Lung microvascular endothelial cell (primary cell): ENCODE measurements around the gene SIRT2. TPM values are rescaled to one million over a fixed set of nuclear protein-coding genes. Genes with fewer than 3 reads are reported as not detected.
"Not testable (repeated sequence)": the region's sequence is repeated elsewhere in the genome, so short reads cannot be mapped to it uniquely, and the experiment has no call there.

Experiments
- DNase-seq, 2 donors: peaks; one replicate each; pipeline versions ENCODE4 v3.0.0 to v3.0.0-alpha.2; 2010; ENCODE audit warnings: low read depth in 2 of 2
- total RNA-seq: library from RNA; depleted of rRNA; stranded (reverse); fragments of >200 nt; gene quantifications from 2 replicates; pipeline ENCODE4 v1.2.1, GENCODE V29; 2014

SIRT2 gene
- total RNA-seq, result 63.2 and 105 TPM in 2 replicates

- peak; percentile 100 for DNase-seq
Observed at GRCh38 chr19:38899447-38900201, at the start of gene SIRT2, which contains the start of gene NFKBIB. Gene SIRT2, minus strand, starts transcription at chr19:38899618. Its CDS starts 97 bp downstream, at chr19:38899521. Gene NFKBIB, plus strand, starts transcription at chr19:38899969. Its CDS starts 64 bp downstream, at chr19:38900033.

- no peak for DNase-seq
Observed at GRCh38 chr19:38946229-38947010, 47.0 kb upstream of the SIRT2 start.

GRCh38 chr19:38945562-38946228, 46.3 kb upstream of the SIRT2 start:
- DNase-seq, result no peak

GRCh38 chr19:38944981-38945506, 45.6 kb upstream of the SIRT2 start:
- no peak for DNase-seq

- no peak for DNase-seq
Observed at GRCh38 chr19:38942471-38943181, 43.2 kb upstream of the SIRT2 start.

GRCh38 chr19:38941979-38942378, 42.6 kb upstream of the SIRT2 start:
- DNase-seq, result no peak

- DNase-seq, result not testable (repeated sequence)
Observed at GRCh38 chr19:38941466-38941865, 42.0 kb upstream of the SIRT2 start.

- DNase-seq, result peak; percentile 21 to 46
Observed at GRCh38 chr19:38939957-38940356, 40.5 kb upstream of the SIRT2 start.

GRCh38 chr19:38933544-38933943, 34.1 kb upstream of the SIRT2 start:
- DNase-seq, result no peak

GRCh38 chr19:38932425-38933179, 33.2 kb upstream of the SIRT2 start:
- peak; percentile 68 to 69 for DNase-seq

GRCh38 chr19:38931521-38931793, 32.0 kb upstream of the SIRT2 start:
- no peak for DNase-seq

- DNase-seq, result peak; percentile 100
Observed at GRCh38 chr19:38930776-38931520, 31.5 kb upstream of the SIRT2 start, which contains the start of gene MRPS12. Gene MRPS12, plus strand, starts transcription at chr19:38930944. Its CDS starts 351 bp downstream, at chr19:38931295.

GRCh38 chr19:38929929-38930775, 30.7 kb upstream of the SIRT2 start, which contains the start of gene SARS2:
Gene SARS2, minus strand, starts transcription at chr19:38930763. Its CDS starts 27 bp downstream, at chr19:38930736.
- peak; percentile 96 for DNase-seq

GRCh38 chr19:38928391-38929001, 29.1 kb upstream of the SIRT2 start:
- peak in 1 of 2 donors; percentile 80 for DNase-seq

GRCh38 chr19:38924388-38924787, 25.0 kb upstream of the SIRT2 start:
- no peak for DNase-seq

- DNase-seq, result no peak
Observed at GRCh38 chr19:38922482-38922881, 23.1 kb upstream of the SIRT2 start.

GRCh38 chr19:38921420-38922274, 22.2 kb upstream of the SIRT2 start:
- DNase-seq, result no peak
